Fibroblast of the aortic adventitia (primary cell): ENCODE data around the gene SPOP. TPM values are rescaled to one million over a fixed set of nuclear protein-coding genes. Genes with fewer than 3 reads are reported as not detected.
A peak's percentile ranks its signal among the peaks of the same experiment; 100 is the strongest.

ENCODE experiments used
- DNase-seq: peaks from one replicate; pipeline ENCODE4 v3.0.0-alpha.2; 2010; ENCODE audit warnings: low read depth
- H3K4me3 ChIP-seq: 2 replicates; pipeline ENCODE4 v1.5.1; 2011; ENCODE audit warnings: low read depth, mild to moderate bottlenecking, control low read depth, low read length, moderate library complexity
- total RNA-seq: library from RNA; depleted of rRNA; stranded (reverse); fragments of >200 nt; gene quantifications from 2 replicates; pipeline ENCODE4 v1.2.3, GENCODE V29; 2012; ENCODE audit warnings: low replicate concordance
- TF ChIP-seq, protein P1 (sequence below): IDR thresholded peaks from 2 replicates; pipeline ENCODE4 v1.5.1; 2011; ENCODE audit warnings: mild to moderate bottlenecking, low read length, control low read depth, inconsistent platforms; ENCODE audit not compliant: insufficient read depth

The SPOP gene
- total RNA-seq, 1 donor, result 46.1 TPM

DNA sequence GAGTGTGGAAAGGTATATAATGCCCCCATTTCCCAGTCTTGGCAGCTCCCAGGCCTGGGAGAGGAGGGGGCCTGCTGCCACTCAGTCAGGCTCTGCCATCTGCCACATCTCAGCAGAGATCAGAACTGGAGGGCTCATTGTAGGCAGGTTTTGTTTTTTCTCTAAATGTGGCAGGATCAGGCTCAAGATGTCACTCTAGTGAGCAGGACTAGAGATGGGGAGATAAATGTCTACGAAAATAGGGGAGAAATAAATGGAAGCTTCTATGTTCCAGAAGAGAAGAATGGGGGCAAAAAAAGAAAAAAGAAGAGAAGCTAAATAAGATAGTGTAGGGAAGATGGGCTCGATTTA lies 88.3 kb downstream of the SPOP start:
- DNase-seq, result no peak
- no peak overlapping the region for H3K4me3 ChIP-seq
- TF ChIP-seq, protein P1, sequence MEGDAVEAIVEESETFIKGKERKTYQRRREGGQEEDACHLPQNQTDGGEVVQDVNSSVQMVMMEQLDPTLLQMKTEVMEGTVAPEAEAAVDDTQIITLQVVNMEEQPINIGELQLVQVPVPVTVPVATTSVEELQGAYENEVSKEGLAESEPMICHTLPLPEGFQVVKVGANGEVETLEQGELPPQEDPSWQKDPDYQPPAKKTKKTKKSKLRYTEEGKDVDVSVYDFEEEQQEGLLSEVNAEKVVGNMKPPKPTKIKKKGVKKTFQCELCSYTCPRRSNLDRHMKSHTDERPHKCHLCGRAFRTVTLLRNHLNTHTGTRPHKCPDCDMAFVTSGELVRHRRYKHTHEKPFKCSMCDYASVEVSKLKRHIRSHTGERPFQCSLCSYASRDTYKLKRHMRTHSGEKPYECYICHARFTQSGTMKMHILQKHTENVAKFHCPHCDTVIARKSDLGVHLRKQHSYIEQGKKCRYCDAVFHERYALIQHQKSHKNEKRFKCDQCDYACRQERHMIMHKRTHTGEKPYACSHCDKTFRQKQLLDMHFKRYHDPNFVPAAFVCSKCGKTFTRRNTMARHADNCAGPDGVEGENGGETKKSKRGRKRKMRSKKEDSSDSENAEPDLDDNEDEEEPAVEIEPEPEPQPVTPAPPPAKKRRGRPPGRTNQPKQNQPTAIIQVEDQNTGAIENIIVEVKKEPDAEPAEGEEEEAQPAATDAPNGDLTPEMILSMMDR, result no peak

DNA sequence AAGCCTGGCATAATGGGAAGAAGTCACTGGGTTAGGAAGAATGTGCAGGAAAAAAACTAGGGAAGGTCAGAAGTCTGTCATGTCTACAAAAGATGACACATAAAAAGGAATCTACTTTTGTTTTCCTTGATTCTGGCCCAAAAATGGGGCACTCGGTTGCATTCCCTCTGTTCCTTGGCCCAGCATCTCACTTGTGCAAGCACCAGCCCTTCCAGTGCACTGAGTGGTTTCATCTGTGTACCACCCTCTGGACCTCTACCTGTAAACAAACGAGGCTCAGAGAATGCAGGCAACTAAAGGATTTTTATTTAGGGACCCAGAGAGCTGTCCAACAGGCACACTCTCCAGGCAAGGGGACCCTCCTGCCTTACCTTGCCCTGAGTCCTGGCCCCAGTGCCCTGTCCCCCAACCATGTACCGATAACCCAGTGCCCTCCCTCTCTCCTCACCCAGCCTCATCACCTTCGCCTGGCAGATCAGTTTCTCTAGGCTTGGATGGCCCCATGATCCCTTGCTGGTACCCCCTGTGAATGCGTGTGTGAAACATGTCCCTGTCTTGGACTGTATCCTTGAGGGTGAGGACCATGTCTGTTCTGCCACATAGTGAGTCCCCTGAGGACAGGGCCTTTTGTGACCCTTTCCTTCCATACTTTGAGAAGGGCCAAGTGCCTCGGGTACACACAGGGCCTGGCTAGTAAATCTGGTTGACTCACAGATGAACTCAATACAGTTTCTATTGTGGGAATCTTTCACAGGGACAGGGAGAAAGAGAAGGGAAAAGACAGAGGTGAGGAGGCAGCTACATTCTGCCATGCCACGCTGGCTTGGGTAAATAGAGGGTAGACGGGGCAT lies 88.9 kb downstream of the SPOP start:
- TF ChIP-seq, protein P1, result no peak
- H3K4me3 ChIP-seq, result no peak overlapping the region
- peak; percentile 71 for DNase-seq

DNA sequence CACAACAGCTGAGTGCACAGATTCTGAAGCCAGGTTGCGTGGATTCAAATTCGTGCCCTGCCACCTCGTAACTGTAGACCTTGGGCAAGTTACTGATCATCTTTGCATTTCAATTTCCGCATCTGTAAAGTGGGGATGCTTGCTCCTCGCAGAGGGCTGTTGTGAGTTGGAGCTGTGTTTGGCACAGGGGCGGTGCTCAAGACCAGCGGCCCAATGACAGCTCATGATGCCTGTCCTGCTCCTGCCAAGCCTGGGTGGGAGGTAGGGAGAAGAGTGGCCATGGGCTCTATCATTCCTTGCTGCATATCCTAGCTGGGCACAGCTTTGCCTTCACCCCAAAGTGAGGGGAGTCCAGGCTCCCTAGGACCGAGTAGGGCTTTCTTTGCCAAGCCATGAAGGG lies 89.6 kb downstream of the SPOP start:
- TF ChIP-seq, protein P1, result no peak
- no peak for DNase-seq
- no peak overlapping the region for H3K4me3 ChIP-seq

DNA sequence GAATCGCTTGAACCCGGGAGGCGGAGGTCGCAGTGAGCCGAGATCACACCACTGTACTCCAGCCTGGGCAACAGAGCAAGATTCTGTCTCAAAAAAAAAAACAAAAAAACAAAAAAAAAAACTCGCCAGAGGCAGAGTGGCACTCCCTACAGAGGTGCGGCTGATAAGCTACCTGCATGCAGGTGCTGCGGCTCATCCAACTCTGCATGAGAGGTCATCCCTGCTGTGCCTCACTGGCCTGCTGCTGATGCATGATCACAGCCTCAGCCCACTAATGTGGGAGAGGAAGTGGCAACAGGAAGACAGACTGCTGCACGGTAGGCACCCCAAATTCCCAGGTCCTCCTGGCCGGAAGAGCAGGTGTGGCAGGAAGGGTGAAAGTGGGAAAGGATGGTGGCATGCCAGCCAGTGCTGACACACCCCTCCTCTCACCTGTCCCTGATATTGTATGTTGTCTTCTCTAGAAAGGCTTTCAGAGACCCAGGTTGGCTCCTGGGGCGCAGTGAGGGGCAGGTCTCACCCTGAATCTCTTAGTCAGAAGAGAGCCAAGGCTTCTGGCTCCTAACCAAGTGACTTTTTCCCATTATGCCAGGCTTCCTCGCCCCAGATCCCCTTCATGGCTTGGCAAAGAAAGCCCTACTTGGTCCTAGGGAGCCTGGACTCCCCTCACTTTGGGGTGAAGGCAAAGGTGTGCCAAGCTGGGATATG lies 90.4 kb downstream of the SPOP start:
- TF ChIP-seq, protein P1, result no peak
- H3K4me3 ChIP-seq, result no peak overlapping the region
- no peak for DNase-seq

DNA sequence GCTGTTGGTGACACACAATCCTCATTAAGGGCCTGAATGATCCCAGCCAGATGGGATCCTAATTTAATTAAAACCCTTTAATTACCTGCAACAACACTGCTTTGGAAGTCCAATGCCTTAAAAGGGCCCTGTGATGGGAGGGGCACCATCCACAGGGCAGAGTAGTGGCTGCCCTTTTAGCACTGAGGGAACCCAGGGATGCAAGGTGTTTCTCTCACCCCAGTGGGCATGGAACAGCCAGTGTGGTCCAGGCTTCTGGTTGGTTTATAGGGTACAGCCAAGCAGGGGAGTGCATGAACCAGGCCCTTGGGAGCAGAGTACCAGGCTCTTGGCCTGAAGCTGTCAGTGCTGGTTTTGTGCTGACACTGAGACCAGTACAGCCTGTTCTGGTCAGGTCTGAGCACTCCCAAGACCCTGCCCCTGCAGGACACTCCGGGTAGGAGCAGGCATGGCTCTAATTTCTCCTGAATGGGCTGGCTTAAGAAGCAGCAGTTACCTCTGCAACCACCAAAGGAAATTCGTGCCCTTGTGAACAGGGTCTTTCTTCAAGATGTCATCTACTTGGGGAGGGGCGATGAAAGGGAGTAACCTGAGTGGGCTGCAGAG lies 92.4 kb downstream of the SPOP start:
- no peak overlapping the region for H3K4me3 ChIP-seq
- TF ChIP-seq, protein P1, result peak; percentile 22
- no peak for DNase-seq

DNA sequence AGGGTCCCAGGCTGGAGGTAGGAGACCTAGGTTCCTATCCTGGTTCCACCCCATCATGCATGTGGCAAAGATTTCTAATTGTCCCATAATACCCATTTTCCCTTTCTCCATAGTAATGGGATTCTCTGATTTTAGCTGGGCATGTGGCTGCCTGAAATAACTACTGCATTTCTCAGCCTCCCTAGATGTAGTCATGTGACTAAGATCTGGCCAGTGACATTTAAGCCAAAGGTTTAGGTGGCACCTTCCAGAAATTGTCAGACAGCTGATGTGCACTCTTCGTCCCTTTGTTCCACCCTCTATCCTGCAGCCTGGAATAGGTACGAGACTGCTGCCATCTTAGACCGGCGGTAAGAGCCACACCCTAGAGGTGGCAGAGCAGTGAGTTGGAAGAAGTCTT lies 94.0 kb downstream of the SPOP start:
- no peak for DNase-seq
- no peak overlapping the region for H3K4me3 ChIP-seq
- TF ChIP-seq, protein P1, result no peak
